Measurements from ENCODE around the gene STXBP2. TPM values are rescaled to one million over a fixed set of nuclear protein-coding genes. Genes with fewer than 3 reads are reported as not detected.
A peak's percentile ranks its signal among the peaks of the same experiment; 100 is the strongest.

Gene STXBP2
- total RNA-seq, 1 donor from 2014 or later = 8.4 TPM

DNA sequence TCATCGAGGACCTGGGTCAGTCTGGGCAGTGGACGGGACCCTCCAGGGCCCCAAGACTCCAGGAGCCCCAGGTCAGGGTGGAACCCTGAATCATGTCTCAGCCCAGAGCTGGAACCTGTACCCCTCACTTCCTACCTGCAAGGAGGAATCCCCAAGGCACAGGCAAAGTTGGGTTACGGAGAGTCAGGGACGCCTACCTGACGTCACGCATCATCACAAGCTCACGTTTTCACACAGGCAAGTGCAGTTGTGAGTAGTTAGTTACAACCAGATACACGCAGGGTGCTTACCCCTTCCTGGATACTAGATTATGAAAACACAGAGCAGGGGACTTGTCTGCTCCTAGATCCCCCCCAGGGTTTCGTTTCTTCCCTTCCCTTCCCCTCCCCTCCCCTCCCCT is 33.9 kb downstream of the STXBP2 start:
- ATAC-seq (no peak), DNase-seq (ENCODE audit: missing footprints) (no peak)
- intact Hi-C loops (cut with DNase I) = no loop called here

DNA sequence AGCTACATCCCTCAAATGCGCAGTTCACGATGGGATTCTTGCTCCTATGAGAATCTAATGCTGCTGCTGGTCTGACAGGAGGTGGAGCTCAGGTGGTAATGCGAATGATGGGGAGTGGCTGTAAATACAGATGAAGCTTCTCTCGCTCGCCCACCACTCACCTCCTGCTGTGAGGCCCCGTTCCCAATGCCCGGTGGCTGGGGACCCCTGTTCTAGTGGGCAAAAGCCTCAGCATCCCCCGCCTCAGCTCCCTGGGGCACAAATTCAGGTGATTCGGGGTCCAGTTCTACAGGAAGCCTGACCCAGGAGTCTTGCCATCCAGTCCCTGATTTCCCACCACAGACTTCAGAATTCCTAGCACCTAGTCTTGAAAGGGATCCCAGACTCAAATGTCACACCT is 35.6 kb downstream of the STXBP2 start:
- intact Hi-C loops (cut with DNase I) = no loop called here
- no peak for DNase-seq (ENCODE audit: missing footprints)
- ATAC-seq = no peak

DNA sequence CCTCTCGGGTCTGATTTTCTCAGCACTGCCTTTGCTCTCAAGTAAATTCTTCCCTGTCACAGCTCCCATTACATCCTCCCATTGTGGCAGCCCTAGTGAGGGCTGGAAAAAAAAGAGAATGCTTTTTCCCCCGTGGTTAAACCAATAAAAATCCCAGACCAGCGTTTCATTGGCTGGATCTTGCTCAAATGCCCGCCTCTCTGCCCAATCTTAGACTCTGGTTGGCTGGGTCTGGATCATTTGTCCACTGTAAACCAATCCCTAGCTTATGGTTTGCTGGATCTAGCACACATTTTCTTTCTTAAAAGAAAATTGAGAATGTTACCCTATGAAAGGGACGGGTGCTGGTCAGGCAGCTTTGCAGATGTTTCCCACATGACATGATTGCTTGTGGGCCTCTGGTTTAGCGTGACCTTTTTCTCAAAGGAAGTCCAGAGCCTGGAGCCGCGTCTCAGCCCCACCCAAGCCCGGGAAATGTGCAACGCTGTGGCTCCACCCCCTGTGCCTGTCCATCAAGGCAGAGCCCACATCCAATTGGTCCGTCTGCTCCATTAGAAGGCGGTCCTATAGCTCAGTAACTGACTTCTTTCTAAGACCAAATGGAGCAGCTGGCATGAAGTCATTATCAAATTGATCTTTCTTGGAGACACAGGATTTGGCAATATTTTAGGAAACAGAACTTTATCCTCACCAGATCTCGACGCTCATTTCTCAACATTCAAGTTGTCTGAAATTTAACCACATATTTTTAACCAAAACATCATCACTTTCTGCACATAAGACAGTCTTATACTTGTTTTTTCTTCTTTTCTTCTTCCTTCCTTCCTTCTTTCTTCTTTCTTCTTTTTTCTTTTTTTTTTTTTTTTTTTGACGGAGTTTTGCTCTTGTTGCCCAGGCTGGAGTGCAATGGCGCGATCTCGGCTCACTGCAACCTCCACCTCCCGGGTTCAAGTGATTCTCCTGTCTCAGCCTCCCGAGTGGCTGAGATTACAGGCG is 37.4 kb downstream of the STXBP2 start:
- ATAC-seq (peak; percentile 77), DNase-seq (ENCODE audit: missing footprints) (peak; percentile 89)
- intact Hi-C loops (cut with DNase I) = no loop called here

DNA sequence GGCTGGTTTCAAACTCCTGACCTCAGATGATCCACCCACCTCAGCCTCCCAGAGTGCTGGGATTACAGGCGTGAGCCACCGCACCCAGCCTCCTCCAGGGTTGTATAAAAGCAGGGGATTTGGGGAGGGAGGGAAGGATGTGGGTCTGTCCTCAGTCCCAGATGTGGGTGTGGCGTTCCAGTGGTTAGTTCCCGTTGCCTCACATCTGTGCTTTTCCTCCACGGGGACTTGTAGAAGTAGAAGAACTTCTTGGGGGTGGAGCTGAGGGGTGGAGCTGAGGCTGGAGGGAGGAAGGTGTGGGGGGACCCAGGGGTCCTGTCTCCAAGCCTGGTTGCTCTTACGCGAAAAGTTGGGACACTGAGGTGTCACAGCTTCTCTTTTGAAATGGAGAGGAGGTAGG is 39.5 kb downstream of the STXBP2 start:
- ATAC-seq = no peak
- no peak for DNase-seq (ENCODE audit: missing footprints)
- intact Hi-C loops (cut with DNase I) = no loop called here

DNA sequence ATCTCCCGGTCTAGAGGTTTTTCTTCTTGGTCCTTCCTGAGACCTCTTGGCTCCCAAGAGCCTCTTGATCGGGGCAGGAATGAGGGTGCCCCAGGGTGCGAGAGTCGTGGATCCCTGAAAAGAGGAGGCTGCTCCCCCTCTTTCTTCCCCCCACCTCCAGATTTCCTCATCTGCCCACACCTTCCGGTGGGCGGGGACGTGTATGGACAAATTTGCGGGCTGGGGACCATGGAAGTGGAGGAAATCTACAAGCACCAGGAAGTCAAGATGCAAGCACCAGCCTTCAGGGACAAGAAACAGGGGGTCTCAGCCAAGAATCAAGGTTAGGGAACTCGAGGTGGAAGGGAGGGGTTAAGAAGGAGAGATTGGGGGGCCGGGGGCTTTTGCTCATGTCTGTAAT is 39.9 kb downstream of the STXBP2 start, which contains the start of gene MCEMP1:
MCEMP1 (plus strand) TSS at position 237 of the 400 bp plus-strand sequence; CDS start at position 268, 31 bp downstream.
- ATAC-seq (no peak), DNase-seq (ENCODE audit: missing footprints) (peak; percentile 76)
- intact Hi-C loops (cut with DNase I) = no loop called here

DNA sequence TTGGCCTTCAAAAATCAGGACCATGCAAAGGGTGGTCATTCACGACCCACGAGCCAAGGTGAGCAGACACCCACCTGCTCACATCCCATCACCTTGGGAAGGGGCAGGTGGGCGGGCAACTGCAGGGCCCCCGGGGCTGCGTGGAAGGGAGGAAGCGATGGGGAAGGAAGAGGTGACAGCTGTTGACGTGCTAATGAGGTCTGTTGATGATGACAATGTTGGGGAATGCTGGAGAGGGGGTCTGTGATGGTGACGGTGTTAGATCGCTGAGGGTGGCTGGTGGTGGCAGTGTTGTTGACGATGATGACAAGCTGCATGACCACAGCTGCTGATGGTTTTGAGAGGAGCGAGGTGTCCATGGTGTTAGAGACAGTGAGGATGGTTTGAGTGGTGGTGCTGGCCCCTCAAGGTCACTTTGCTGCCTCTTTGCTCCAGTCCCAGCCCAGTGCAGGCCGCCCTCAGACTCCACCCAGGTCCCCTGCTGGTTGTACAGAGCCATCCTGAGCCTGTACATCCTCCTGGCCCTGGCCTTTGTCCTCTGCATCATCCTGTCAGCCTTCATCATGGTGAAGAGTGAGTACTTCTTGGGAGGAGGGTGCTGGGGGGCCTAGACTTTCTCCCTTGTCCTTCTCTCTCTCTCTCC is 40.9 kb downstream of the STXBP2 start:
- intact Hi-C loops (cut with DNase I) = no loop called here
- DNase-seq (ENCODE audit: missing footprints) (no peak), ATAC-seq (no peak)

DNA sequence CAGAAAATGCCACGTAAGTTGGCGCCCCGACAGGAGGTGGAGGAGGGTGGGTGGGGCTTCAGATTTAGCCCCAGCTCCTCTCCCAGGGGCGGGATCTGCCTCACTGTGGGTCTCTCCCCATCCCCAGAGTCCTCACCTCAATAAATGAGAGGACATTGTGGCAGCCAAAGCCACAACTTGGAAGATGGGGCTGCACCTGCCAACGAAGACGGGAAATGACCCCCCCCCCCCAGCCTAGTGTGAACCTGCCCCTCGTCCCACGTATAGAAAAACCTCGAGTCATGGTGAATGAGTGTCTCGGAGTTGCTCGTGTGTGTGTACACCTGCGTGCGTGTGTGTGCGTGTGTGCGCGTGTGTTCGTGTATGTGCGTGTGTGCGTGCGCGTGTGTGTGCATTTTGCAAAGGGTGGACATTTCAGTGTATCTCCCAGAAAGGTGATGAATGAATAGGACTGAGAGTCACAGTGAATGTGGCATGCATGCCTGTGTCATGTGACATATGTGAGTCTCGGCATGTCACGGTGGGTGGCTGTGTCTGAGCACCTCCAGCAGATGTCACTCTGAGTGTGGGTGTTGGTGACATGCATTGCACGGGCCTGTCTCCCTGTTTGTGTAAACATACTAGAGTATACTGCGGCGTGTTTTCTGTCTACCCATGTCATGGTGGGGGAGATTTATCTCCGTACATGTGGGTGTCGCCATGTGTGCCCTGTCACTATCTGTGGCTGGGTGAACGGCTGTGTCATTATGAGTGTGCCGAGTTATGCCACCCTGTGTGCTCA is 42.3 kb downstream of the STXBP2 start:
- ATAC-seq (no peak), DNase-seq (ENCODE audit: missing footprints) (peak; percentile 79)
- intact Hi-C loops (cut with DNase I) = no loop called here

DNA sequence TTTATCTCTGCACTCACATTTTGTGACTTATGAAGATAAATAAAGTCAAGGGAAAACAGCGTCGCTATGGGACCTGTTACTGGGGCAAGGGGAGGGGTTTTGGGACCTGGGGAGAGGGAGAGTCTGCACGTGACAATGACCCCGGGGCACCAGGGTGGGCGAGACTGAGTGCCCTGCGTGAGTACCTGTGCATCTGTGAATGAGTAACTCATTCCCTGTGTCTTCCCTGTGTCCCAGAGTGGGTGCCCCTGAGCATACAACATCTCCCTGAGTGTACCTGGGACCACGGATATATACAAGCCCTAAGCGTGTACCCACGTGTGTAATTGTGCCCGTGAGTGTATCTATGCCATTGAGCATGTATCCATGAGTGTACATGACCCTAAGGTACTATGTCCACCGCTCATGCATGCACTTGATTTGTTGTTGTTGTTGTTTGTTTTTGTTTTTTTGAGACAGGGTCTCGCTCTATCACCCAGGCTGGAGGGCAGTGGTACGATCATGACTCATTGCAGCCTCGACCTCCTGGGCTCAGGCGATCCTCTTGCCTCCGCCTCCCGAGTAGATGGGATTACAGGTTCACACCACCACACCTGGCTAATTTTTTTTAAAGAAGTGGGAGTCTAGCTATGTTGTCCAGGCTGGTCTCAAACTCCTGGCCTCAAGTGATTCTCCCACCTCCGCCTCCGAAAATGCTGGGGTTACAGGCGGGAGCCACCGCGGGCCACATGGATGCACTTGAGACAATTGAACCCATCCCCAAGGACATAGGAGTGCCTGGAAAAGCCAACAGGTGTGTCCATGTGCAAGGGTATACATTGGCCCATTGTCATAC is 43.1 kb downstream of the STXBP2 start:
- DNase-seq (ENCODE audit: missing footprints) (no peak), ATAC-seq (no peak)
- intact Hi-C loops (cut with DNase I) = loop anchor here (1.0 to 2.0 kb wide), 3 partner anchors 27 to 325 kb away; no protein-coding TSS in a partner anchor

DNA sequence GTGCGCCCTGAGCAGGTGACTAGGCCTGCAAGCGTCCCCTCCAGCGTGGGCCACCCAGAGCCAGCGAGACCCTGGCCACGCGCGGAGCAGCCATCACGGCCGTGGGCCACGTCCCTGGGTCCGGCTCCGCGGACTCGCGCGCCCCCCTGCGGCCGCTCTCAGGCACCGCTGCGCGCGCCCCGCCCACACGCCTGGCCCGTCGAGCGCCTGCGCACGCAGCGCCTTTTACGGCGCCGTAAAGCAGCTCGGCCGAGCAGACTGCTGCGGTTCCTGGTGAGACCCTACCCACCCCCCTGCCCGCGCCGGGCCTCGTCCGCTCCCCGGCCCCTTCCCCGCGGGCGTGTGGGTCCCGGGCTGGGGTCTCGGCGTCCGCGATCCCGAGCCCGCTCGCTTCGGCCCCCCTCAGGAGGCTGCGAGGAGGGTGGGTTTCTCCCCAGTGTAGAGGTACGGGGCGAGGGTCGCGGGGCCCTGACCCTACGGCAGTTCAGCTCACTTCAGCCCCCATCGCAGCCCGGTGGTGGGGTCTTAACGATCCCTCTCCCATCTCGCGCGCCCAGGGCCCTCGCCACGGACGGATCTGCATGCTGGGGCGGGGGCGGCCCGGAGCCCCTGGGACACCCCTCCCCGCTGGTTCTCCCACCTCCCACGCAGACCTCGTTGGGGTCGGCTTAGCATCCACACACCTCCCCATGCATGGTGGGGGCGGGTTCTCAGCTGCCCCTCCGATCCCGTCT is 43.9 kb downstream of the STXBP2 start, which contains the start of gene TRAPPC5:
TRAPPC5 (plus strand) TSS at position 228 of the 734 bp plus-strand sequence. CDS start 1,421 bp downstream, outside the sequence.
- intact Hi-C loops (cut with DNase I) = loop anchor here (1.0 to 2.0 kb wide), 3 partner anchors 27 to 326 kb away; no protein-coding TSS in a partner anchor
- DNase-seq (ENCODE audit: missing footprints) (peak; percentile 95), ATAC-seq (peak; percentile 91)

DNA sequence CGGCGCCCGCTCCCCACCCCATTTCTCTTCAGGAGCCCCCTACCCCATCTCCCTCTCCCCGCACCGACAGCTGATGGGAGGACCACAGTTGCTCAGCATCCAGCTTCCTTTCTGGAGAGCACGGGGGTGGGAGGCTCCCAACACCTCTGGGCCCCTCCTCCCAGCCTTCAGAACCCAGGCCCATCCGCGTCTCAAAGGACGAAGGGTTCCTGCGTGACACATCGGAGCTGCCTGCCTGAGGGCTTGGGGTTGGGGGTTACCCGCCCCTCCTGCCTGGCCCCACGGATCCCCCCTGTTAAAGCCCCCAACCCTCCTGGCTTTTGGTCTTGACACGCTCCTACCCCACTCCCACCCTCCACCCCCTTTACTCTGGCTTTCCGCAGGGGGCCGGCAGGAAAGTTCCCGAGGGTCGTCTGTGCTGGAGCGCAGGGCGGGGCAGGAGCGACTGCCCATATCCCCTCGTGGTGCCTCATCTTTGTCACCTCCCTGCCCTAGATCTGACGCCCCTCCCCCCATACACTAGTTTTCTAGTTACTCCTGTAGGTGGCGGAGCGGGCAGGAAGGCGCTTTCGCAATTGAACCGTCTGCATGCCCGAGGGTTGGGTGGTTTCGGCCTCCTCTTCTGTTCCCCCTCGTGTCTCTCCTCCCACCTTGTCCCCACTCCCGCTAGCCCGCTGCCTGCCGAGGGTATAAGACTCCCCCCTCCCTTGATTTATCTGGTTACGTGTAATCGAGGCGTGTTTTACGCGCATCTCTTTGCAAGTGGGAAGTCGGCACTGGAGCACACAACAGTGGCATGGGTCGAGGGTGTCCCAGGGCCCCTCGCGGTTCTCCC is 44.6 kb downstream of the STXBP2 start:
- intact Hi-C loops (cut with DNase I) = loop anchor here (2.0 kb wide), 2 partner anchors 113 to 327 kb away; no protein-coding TSS in a partner anchor
- peak; percentile 74 for ATAC-seq
- DNase-seq (ENCODE audit: missing footprints) = peak; percentile 92

DNA sequence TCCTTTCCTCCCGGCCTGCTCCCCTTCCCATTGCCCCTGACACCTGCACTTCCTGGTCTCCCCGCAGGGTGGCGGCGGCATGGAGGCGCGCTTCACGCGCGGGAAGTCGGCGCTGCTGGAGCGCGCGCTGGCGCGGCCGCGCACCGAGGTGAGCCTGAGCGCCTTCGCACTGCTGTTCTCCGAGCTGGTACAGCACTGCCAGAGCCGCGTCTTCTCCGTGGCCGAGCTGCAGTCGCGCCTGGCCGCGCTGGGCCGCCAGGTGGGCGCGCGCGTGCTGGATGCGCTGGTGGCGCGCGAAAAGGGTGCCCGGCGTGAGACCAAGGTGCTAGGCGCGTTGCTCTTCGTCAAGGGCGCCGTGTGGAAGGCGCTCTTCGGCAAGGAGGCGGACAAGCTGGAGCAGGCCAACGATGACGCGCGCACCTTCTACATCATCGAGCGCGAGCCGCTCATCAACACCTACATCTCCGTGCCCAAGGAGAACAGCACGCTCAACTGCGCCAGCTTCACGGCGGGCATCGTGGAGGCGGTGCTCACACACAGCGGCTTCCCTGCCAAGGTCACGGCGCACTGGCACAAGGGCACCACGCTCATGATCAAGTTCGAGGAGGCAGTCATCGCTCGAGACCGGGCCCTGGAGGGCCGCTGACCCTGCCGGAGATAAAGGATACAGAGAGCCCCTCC is 45.4 kb downstream of the STXBP2 start:
- ATAC-seq (no peak), DNase-seq (ENCODE audit: missing footprints) (no peak)
- intact Hi-C loops (cut with DNase I) = no loop called here

DNA sequence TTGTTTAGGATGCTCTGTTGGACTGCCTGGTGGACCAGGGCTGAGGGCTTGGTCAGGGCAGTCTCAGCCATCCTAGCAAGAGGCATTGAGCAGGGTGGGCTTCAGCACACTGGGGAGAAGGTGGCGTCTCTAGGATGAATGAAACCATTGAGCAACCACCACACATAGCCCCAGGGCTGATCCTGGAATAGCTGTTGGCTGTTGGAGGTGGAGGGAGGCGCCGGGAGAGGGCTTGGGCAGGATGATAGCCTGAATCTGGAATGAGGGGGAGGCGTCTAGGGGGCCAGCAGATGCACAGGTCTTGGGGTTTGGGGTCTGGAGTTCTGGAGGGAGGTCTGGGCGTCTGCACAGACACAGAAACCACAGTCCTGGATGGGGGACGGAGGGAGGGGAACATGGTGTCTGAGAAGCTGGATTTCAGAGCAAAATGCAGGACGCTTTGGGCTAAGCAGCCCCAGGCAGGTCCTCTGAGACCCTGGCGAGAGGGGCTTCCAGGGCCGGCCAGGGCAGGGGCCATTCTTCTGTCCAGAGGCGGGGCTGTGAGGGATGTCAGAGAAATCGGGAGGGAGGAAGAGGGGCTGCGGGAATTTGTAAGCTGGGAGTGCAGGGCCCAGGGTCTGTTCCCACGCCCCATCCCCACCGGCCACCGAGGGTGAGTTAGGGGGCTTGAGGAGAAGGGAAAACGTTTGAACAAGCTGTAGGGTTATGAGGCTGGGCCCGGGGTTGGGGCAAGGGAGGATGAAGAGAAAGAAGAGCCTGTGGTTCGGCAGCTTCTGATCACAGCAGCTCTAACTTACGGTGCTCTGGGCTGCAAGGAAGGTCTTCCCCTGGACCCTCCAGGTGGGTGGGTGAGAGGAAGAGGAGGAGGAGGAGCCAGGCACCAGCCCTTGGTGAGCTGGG is 48.9 kb downstream of the STXBP2 start:
- DNase-seq (ENCODE audit: missing footprints) (no peak), ATAC-seq (no peak)
- intact Hi-C loops (cut with DNase I) = no loop called here

DNA sequence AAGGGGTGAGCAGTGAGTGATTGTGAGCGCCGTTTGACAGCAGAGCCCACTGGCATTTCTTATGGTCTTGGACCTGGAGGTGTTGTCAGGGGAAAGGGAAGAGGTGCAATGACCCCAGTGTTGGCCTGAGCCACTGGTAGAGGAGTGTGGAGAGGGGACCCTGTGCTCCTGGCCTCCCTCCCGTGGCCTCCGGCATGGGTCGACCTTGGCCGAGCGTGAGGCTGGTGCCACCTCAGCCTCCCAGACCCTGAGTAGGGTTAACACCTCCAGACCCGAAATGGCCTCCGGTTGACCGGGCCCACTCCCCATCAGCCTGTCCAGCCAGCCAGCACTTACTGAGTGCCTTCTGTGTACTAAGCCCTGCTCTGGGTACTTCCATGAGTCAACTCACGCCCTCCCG is 50.3 kb downstream of the STXBP2 start:
- DNase-seq (ENCODE audit: missing footprints) (no peak), ATAC-seq (no peak)
- intact Hi-C loops (cut with DNase I) = no loop called here

DNA sequence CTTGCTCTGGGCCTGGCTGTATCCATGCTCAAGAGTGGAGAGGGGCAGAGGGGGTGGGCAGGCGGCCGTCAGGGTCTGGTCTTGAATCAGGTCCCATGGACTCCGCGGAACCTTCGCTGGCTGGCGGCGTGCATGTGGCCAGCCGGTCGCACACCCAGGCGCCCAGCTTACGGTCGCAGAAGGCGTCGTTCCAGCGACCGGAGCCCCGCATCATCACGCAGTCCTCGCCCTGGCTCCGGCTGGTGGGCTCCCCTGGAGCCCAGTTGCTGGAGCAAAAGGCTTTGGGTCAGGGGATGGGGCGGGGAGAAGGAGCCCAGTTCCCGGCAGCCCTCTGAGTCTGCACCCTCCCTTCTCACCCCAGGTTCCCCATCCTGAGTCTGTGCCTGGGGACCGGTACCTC is 52.3 kb downstream of the STXBP2 start:
- DNase-seq (ENCODE audit: missing footprints) (no peak), ATAC-seq (no peak)
- intact Hi-C loops (cut with DNase I) = no loop called here

DNA sequence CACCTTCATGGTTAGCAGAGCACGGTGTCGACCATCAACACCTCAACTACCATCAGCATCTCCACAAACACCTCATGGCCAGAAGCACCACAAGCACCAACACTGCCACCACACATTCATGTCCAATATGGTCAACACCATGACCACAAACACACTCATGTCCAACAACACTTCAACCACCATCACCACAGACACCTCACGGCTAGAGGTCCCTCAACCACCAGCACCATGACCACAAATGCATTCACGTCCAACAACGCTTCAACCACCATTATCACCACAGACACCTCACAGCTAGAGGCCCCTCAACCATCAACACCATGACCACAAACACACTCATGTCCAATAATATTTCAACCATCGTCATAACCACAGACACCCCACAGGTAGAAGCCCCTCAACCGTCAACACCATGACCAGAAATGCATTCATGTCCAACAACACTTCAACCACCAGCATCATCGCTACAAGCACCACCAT is 53.9 kb downstream of the STXBP2 start:
- DNase-seq (ENCODE audit: missing footprints) = no peak
- intact Hi-C loops (cut with DNase I) = no loop called here
- ATAC-seq = no peak

Measured in Right ventricle myocardium inferior (tissue), 1 donor.